GM12865 (cell line): ENCODE results near the gene CARD10.

ENCODE experiments used
- DNase-seq: peaks from one replicate; pipeline ENCODE4 v3.0.0; 2010; ENCODE audit warnings: low read depth
- H3K4me3 ChIP-seq: 2 replicates; pipeline ENCODE4 v1.5.1; 2011; ENCODE audit warnings: mild to moderate bottlenecking, low read depth, low read length, control low read depth
- TF ChIP-seq, protein P1 (sequence below): IDR thresholded peaks from 2 replicates; pipeline ENCODE4 v1.5.1; 2011; ENCODE audit warnings: low read length, control low read depth, low read depth, inconsistent platforms; ENCODE audit not compliant: insufficient read depth; ENCODE audit errors: missing control alignments

CARD10 gene

DNA sequence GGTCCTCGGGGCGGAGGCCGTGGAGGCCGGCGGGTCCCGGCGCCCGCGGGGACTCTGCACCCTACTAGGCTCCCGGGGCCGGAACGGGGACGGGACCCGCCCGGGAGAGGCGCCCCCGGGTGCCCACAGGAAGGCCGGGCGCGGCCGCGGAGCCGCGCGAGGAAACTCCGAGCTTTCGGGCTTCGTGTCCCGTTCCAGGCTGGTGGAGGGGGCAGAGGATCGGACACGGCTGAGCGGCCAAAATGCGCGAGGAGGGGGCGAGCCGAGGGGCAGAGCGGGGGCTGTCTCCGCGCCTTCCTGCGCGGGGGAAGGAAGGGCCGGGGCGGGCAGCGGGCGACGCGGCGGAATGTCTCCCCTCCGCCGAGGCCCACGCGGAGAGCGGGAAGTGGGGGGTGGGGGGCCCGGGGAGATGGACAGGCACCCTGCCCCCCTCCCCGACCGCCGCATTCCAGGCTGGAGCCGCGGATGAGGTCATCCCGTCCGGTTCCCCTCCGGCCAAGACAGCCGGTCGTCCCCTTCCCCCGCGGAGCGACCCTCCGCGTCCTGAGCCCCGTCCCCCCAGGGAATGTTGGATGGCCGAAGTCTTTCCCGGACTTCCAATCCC lies 41.5 kb upstream of the CARD10 start:
- H3K4me3 ChIP-seq = no peak overlapping the region
- TF ChIP-seq, protein P1, sequence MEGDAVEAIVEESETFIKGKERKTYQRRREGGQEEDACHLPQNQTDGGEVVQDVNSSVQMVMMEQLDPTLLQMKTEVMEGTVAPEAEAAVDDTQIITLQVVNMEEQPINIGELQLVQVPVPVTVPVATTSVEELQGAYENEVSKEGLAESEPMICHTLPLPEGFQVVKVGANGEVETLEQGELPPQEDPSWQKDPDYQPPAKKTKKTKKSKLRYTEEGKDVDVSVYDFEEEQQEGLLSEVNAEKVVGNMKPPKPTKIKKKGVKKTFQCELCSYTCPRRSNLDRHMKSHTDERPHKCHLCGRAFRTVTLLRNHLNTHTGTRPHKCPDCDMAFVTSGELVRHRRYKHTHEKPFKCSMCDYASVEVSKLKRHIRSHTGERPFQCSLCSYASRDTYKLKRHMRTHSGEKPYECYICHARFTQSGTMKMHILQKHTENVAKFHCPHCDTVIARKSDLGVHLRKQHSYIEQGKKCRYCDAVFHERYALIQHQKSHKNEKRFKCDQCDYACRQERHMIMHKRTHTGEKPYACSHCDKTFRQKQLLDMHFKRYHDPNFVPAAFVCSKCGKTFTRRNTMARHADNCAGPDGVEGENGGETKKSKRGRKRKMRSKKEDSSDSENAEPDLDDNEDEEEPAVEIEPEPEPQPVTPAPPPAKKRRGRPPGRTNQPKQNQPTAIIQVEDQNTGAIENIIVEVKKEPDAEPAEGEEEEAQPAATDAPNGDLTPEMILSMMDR = no peak
- no peak for DNase-seq

DNA sequence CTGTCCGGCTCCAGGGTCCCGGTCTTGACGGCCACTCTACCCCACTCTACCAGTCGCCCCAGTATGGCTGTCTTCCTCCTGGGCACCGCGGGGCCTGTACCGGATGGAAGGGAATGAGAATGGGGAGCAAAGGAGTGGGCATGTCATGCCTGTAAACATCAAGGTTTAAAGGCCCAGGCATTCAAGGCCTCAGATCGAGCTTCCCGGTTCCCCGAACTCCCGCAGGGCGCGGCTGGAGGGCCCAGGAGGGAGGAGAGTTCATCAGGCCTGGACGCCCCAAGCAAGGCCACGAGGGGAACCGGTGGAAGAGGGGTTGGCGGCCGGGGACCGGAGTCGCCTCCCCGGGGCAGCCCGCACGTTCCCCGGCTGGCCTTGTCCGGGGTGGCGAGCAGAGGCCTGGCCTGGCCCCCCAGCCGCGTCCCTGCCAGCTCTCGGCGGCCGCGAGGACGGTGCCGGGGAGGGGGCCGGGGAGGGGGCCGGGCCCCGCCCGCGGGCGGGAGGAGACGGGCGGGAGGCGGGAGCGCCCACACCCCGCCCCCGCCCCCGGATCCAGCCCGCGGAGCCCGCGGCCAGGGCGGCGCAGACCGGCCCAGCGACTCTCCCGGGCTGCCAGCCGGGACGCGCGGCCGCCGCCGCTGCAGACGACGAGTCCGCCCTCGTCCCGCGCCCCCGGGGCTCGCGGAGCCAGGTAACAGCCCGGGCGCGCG lies 40.8 kb upstream of the CARD10 start, which contains the start of gene CDC42EP1:
TSS of gene CDC42EP1 (plus strand) at position 580 of the 707 bp plus-strand sequence. CDS start 5,870 bp downstream, outside the sequence.
- H3K4me3 ChIP-seq = no peak within 1 kb of the TSS
- no peak for DNase-seq
- TF ChIP-seq, protein P1 = no peak

DNA sequence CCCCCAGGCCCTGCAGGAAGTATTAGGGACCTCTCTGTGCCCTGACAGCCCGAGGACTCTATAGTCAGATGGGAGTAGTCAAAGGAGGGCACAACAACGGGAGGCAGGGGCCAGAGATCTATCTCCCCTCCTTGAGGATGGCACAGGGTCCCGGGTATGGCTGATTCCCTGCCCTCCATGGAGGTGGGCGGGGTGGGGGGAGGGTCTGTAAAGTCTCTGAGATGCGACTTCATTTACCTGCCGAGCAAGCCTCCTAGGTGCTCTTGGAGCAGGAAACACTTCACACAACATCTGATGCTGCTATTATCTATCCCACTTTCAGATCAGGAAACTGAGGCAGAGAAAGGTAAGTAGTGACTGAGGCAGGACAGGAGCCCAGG lies 40.3 kb upstream of the CARD10 start:
- TF ChIP-seq, protein P1 = no peak
- H3K4me3 ChIP-seq = no peak overlapping the region
- no peak for DNase-seq

DNA sequence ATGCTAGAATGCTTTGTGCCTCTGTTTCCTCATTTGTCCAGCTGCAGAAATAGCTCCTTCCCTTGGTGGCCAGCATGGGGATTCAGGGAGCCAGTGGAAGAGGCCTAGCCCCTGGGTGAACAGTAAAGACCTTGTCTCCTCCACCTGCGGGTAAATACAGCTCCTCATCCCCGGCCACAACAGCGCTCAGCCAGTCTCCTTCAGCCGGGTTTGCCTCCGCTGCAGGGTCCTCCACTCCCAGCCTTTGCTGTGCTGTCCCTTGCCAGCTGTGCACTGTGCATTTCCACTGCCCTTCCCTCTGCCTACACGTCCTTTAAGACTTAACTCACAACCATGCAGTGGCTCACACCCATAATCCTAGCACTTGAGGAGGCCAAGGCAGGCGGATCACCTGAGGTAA lies 39.6 kb upstream of the CARD10 start:
- TF ChIP-seq, protein P1 = no peak
- DNase-seq = no peak
- no peak overlapping the region for H3K4me3 ChIP-seq

DNA sequence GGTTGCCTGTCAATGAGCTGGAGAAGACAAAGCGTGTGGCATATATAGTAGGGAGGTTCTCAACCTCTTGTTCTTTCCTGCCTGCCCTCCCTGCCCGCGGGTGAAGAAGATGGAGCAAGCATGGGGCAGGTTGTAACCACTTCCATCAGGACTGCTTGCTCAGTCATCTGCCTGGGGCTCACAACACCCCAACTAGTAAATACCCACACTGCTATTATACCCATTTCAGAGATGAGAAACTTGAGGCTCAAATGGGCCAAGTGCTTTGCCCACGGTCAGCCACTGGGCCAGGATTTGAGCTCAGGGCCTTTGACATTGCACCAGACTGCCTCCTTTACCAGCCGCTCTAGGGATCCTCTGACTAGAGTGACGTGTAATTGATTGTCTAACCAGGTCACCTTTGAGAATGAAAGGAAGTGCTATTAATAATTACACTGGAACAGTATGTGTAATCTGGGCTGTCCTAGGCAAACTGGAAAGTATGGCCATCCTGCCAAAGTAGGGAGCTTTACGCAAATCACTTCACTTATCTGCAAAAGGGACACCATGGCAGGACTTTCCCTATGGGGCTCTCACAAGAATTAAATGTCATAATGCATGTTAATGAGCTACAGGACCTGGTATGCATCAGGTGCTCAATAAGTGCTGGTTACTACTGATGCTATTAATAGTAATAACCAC lies 38.2 kb upstream of the CARD10 start:
- no peak overlapping the region for H3K4me3 ChIP-seq
- no peak for DNase-seq
- TF ChIP-seq, protein P1 = no peak

DNA sequence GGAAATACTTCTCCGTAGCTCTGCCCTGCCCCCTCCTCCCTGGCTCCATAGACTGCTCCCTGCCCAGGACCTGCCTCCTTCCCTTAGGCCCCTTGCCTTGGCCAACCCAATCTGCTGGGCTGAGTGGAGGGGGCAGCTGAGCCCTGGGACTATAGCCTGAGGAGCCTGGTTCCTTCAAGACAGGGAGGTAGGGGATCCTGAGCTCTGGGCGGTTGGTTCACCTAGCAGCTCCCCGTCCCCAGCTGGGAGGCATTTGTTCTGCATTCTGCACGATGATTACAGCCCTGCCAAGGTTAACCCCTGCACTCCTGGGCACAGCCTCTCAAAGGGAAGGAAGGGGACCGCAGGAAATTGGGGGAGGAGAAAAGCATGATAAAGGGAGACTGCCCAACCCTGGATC lies 37.5 kb upstream of the CARD10 start:
- DNase-seq = no peak
- TF ChIP-seq, protein P1 = no peak
- no peak overlapping the region for H3K4me3 ChIP-seq
